A673 (cell line): ENCODE measurements around the gene ECI2.

Experiments used
- EZH2 ChIP-seq: fragments of 200-600 bp; sonication (generic); IDR thresholded peaks from 2 replicates; pipeline ENCODE4 v1.6.1; 2017; ENCODE audit warnings: borderline replicate concordance, low read depth, mild to moderate bottlenecking, mixed read lengths, antibody characterized with exemption, low read length; ENCODE audit not compliant: poor library complexity, severe bottlenecking
- TF ChIP-seq, protein P1 (sequence below): fragments of 300-800, 200-600 bp; sonication (generic); conservative IDR thresholded peaks from 2 replicates; pipeline ENCODE4 v1.5.1; 2017; ENCODE audit warnings: low read depth, mild to moderate bottlenecking, antibody characterized with exemption, low read length, moderate library complexity, mixed read lengths

DNA sequence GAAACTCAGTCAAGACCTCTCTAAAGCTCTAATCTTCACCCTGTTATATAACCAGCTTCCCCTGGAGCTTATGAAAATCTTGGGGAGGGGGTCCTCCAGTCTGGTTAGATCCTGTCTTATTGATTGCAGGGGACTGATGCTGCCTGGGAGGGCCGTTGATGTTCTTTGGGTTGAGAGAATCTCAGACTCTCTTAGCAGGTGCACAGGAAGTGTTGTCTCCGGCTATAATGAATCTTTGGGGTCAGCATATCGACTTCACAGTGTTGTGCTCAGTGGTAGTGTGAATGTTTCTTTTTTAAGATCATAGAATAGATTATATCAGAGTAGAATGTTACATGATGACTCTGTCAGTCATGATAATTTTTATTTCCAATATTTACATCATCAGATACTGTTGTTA lies 2.8 kb upstream of the ECI2 start:
- no peak for TF ChIP-seq EZH2
- TF ChIP-seq, protein P1, sequence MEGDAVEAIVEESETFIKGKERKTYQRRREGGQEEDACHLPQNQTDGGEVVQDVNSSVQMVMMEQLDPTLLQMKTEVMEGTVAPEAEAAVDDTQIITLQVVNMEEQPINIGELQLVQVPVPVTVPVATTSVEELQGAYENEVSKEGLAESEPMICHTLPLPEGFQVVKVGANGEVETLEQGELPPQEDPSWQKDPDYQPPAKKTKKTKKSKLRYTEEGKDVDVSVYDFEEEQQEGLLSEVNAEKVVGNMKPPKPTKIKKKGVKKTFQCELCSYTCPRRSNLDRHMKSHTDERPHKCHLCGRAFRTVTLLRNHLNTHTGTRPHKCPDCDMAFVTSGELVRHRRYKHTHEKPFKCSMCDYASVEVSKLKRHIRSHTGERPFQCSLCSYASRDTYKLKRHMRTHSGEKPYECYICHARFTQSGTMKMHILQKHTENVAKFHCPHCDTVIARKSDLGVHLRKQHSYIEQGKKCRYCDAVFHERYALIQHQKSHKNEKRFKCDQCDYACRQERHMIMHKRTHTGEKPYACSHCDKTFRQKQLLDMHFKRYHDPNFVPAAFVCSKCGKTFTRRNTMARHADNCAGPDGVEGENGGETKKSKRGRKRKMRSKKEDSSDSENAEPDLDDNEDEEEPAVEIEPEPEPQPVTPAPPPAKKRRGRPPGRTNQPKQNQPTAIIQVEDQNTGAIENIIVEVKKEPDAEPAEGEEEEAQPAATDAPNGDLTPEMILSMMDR: no peak
